ENCODE data around the gene GOLPH3.
A peak's percentile ranks its signal among the peaks of the same experiment; 100 is the strongest.
"Not testable (repeated sequence)": the region's sequence is repeated elsewhere in the genome, so short reads cannot be mapped to it uniquely, and the experiment has no call there.

Gene GOLPH3

GRCh38 chr5:32087086-32088082 lies 86.7 kb downstream of the GOLPH3 start:
- DNase-seq (ENCODE audit: low spot score) = no peak
- Histone ChIP-seq H3K36me3 (ENCODE audit: low read depth) (no peaks in the 10 kb centered on the region), H3K9me3 (ENCODE audit: severe bottlenecking) (no peaks in the 10 kb centered on the region), H3K27me3 (ENCODE audit: insufficient read depth, poor library complexity, severe bottlenecking) (no peaks in the 10 kb centered on the region), H3K4me3 (ENCODE audit: severe bottlenecking) (no peak overlapping the region), H3K4me1 (ENCODE audit: insufficient read depth, poor library complexity, severe bottlenecking) (no peaks in the 10 kb centered on the region), H3K27ac (ENCODE audit: poor library complexity, severe bottlenecking) (no peak overlapping the region)
- TF ChIP-seq, protein P1, sequence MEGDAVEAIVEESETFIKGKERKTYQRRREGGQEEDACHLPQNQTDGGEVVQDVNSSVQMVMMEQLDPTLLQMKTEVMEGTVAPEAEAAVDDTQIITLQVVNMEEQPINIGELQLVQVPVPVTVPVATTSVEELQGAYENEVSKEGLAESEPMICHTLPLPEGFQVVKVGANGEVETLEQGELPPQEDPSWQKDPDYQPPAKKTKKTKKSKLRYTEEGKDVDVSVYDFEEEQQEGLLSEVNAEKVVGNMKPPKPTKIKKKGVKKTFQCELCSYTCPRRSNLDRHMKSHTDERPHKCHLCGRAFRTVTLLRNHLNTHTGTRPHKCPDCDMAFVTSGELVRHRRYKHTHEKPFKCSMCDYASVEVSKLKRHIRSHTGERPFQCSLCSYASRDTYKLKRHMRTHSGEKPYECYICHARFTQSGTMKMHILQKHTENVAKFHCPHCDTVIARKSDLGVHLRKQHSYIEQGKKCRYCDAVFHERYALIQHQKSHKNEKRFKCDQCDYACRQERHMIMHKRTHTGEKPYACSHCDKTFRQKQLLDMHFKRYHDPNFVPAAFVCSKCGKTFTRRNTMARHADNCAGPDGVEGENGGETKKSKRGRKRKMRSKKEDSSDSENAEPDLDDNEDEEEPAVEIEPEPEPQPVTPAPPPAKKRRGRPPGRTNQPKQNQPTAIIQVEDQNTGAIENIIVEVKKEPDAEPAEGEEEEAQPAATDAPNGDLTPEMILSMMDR (IDR thresholded peaks at IDR 0.05; ENCODE audit: poor library complexity, severe bottlenecking) = no peak
- ATAC-seq (ENCODE audit: low read depth) = peak; percentile 13; the same call in 1 of the 3 replicates

DNA sequence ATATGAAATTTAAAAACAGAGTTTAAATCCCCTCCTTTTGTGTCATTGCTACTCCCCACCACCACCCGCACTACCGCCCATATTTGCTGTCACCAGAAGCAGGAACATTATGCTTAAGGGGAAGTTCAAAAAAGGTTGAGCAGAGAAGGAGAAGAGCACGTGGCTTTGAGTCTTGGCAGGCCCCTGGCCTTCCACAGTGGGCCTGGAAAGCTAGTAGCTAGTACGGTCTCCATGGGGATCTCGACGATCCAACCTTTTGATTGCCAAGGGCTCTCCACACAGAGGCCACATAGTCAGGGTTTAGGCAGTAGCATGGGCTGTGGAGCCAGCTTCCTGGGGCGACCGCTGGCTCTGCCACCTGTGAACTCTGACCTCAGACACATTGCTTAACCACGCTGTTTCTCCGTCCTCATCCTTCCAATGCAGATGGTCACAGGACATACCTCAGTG lies 90.1 kb downstream of the GOLPH3 start:
- no peak overlapping the region for H3K27ac ChIP-seq (ENCODE audit: poor library complexity, severe bottlenecking)
- no peak overlapping the region for H3K4me3 ChIP-seq (ENCODE audit: severe bottlenecking)
- no peak for DNase-seq (ENCODE audit: low spot score)
- TF ChIP-seq, protein P1 (IDR thresholded peaks at IDR 0.05; ENCODE audit: poor library complexity, severe bottlenecking) = no peak
- H3K4me1 ChIP-seq (ENCODE audit: insufficient read depth, poor library complexity, severe bottlenecking) = no peaks in the 10 kb centered on the region
- no peaks in the 10 kb centered on the region for H3K9me3 ChIP-seq (ENCODE audit: severe bottlenecking)
- no peak for ATAC-seq (ENCODE audit: low read depth)
- H3K36me3 ChIP-seq (ENCODE audit: low read depth) = no peaks in the 10 kb centered on the region
- no peaks in the 10 kb centered on the region for H3K27me3 ChIP-seq (ENCODE audit: insufficient read depth, poor library complexity, severe bottlenecking)

- H3K27me3 ChIP-seq (ENCODE audit: insufficient read depth, poor library complexity, severe bottlenecking) = no peaks in the 10 kb centered on the region
- TF ChIP-seq, protein P1 (IDR thresholded peaks at IDR 0.05; ENCODE audit: poor library complexity, severe bottlenecking) = no peak
- no peak for ATAC-seq (ENCODE audit: low read depth)
- no peaks in the 10 kb centered on the region for H3K9me3 ChIP-seq (ENCODE audit: severe bottlenecking)
- H3K4me3 ChIP-seq (ENCODE audit: severe bottlenecking) = no peak overlapping the region
- no peaks in the 10 kb centered on the region for H3K36me3 ChIP-seq (ENCODE audit: low read depth)
- no peaks in the 10 kb centered on the region for H3K4me1 ChIP-seq (ENCODE audit: insufficient read depth, poor library complexity, severe bottlenecking)
- no peak for DNase-seq (ENCODE audit: low spot score)
- H3K27ac ChIP-seq (ENCODE audit: poor library complexity, severe bottlenecking) = no peak overlapping the region
Measured at GRCh38 chr5:32082701-32083100, 91.4 kb downstream of the GOLPH3 start.

DNA sequence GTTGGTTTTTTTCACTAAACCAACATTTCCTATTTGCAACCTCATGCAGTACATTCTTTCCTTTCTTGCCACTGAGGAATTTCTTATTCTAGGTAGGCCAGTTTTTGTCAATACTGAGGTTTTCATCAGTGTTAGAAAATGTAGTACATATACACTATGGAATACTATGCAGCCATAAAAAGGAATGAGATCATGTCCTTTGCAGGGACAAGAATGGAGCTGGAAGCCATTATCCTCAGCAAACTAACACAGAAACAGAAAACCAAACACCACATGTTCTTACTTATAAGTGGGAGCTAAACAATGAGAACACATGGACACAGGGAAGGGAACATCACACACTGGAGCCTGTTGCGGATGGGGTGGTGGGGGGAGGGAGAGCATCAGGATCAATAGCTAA lies 93.6 kb downstream of the GOLPH3 start:
- not testable (repeated sequence) for H3K9me3 ChIP-seq (ENCODE audit: severe bottlenecking); H3K4me3 ChIP-seq (ENCODE audit: severe bottlenecking); H3K27me3 ChIP-seq (ENCODE audit: insufficient read depth, poor library complexity, severe bottlenecking); DNase-seq (ENCODE audit: low spot score); H3K4me1 ChIP-seq (ENCODE audit: insufficient read depth, poor library complexity, severe bottlenecking); H3K27ac ChIP-seq (ENCODE audit: poor library complexity, severe bottlenecking); H3K36me3 ChIP-seq (ENCODE audit: low read depth); ATAC-seq (ENCODE audit: low read depth)

GRCh38 chr5:32078855-32079254 lies 95.3 kb downstream of the GOLPH3 start:
- not testable (repeated sequence) for H3K9me3 ChIP-seq (ENCODE audit: severe bottlenecking); H3K4me3 ChIP-seq (ENCODE audit: severe bottlenecking); H3K36me3 ChIP-seq (ENCODE audit: low read depth); H3K27me3 ChIP-seq (ENCODE audit: insufficient read depth, poor library complexity, severe bottlenecking); DNase-seq (ENCODE audit: low spot score); H3K4me1 ChIP-seq (ENCODE audit: insufficient read depth, poor library complexity, severe bottlenecking); ATAC-seq (ENCODE audit: low read depth); H3K27ac ChIP-seq (ENCODE audit: poor library complexity, severe bottlenecking)
